GM18507 (cell line): ENCODE measurements around the gene TULP3.

ENCODE experiments used
- DNase-seq: peaks from one replicate; pipeline ENCODE4 v3.0.0; 2011; ENCODE audit warnings: low read depth; ENCODE audit not compliant: insufficient read length; ENCODE audit errors: extremely low spot score
- FAIRE-seq: peaks from 2 replicates; lab custom pipeline; 2011; peaks lifted over from hg19 to GRCh38; lab: Jason Lieb, UNC

TULP3 gene

GRCh38 chr12:2922329-2922728 lies 31.6 kb downstream of the TULP3 start:
- FAIRE-seq: no peak
- no peak for DNase-seq

- FAIRE-seq: no peak
Observed at GRCh38 chr12:2923057-2923456, 32.4 kb downstream of the TULP3 start.

DNA sequence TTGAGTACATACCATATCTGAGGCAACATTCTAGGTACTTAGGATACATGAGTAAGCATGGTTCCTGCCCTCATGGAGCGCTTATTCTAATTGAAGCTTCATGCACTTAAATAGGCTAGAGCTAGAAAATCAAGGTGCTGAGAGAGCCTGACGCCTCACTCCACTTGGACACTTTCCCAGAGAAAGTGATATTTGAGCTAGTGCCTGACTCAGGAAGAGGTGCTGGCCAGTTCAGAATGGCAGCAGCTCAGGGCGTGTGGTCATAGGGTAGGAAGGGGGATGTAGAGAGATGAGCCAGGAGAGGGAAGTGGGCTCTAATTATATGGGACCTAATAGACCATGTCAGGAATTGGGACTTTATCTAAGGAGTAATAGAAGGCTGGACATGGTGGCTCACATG lies 33.3 kb downstream of the TULP3 start:
- DNase-seq: no peak
- FAIRE-seq: no peak

More at GRCh38 chr12:2923057-2923456, 32.4 kb downstream of the TULP3 start:
- DNase-seq: no peak

DNA sequence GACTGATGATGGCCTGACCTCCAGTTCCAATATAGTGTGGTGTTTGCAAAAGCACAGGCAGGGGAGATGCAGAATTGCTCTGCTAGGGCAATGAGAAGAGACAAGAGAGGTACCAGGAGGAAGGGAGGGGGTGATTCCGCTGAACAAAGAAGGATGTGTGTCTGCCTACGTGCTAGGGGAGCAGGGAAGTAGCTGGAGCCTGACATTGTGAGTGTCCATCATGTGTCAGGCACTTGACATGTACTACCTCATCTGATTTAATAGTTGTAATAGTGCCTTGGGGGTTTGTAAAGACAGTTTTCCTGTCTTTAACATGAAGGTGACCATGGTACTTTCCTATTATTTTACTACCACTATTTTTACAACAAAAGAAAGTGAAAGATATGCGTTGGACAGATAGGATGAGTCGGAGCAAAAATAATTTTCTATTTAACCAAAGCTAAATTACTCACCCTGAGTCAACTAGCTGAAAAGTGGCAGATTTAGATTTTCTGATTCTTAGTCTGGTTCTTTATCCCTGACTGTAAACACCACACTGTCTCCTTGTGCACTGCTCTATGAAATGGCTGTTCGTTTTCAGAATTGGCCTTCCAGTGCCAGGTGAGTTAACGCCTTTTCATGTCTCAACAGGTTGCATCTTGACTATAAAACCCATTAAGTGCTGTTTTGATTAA lies 34.8 kb downstream of the TULP3 start:
- FAIRE-seq (no peak), DNase-seq (no peak)

DNA sequence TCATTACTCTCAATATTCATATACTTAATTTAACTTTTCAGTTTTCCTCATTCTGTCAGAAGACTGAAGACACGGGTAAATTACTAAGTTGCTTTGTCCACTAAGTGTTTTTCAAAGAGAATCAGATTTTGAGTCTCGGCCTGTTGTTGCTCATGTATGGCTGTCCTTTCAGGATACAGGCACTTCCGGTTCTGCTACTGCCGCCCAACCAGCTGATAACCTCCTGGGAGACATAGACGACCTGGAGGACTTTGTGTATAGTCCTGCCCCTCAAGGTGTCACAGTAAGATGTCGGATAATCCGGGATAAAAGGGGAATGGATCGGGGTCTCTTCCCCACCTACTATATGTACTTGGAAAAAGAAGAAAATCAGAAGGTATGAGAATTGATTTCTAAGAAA lies 40.2 kb downstream of the TULP3 start:
- FAIRE-seq (no peak), DNase-seq (no peak)

GRCh38 chr12:2933586-2933985 lies 42.9 kb downstream of the TULP3 start:
- FAIRE-seq (no peak), DNase-seq (no peak)

DNA sequence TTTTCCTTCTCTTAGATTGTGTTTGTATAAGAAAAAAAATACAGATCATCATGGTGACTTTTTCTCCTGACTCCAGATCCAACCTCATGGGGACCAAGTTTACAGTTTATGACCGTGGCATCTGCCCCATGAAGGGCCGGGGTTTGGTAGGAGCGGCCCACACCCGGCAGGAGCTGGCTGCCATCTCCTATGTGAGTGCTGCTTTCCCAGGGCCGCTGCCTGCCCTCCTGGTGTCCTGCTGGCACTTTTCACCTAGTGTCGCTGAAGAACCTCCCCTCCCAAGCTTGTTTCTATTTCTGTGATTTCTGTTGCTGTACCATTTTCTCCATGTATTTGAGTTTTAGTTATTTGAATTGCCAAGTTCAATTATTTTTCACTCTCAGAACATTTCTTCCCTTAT lies 43.7 kb downstream of the TULP3 start:
- no peak for FAIRE-seq

DNA sequence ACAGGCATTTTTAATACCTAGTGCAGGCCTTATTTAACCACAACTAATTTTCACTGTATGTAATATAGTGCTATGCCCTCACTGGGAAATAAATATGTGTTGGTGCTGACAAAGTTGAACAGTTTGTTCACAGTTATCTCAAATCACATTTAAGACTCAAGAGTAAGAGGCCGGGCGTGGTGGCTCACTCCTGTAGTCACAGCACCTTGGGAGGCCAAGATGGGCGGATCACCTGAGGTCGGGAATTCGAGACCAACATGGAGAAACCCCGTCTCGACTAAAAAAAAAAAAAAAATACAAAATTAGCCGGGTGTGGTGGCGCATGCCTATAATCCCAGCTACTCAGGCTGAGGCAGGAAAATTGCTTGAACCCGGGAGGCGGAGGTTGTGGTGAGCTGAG lies 45.6 kb downstream of the TULP3 start:
- DNase-seq (no peak), FAIRE-seq (no peak)

More for the DNA sequence above, 43.7 kb downstream of the TULP3 start:
- DNase-seq: no peak

GRCh38 chr12:2937500-2937899 lies 46.8 kb downstream of the TULP3 start:
- DNase-seq (no peak), FAIRE-seq (no peak)

DNA sequence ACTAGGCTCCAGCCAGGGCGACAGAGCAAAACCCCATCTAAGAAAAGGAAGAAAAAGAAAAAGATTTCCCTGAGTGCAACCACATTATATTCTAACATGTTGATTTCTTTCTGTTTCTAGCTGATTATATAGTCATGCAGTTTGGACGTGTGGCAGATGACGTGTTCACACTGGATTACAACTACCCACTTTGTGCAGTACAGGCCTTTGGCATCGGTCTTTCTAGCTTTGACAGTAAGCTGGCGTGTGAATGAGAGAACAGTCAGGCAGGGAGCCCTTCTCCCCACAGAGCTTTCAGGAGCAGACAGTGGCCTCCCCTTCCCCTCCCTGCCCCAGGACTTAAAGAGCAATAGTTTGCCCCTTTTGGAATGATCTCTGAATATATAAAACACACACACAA lies 48.5 kb downstream of the TULP3 start:
- DNase-seq: no peak
- no peak for FAIRE-seq

DNA sequence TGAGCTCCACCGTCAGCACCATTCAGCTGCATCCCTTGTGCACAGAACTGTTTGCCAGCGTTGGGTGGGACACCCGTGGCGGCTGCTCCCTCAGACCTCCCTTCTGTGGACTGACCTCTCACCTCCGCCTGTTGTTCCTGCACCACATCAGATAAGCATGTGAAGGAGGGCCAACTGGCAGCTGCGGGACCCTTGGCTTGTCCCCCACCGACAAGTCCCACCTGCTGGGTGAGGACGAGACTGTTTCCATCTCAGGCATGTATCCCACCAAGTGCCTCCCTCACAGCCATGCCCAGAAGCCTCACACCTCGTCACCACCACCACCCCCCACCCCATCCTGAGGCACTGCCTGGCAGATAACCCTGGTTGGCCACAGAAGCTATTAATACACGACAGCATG lies 49.9 kb downstream of the TULP3 start:
- DNase-seq: no peak
- no peak for FAIRE-seq

- DNase-seq (no peak), FAIRE-seq (no peak)
Observed at GRCh38 chr12:2941524-2941923, 50.8 kb downstream of the TULP3 start.

GRCh38 chr12:2944401-2945047 lies 53.8 kb downstream of the TULP3 start:
- FAIRE-seq (peak; percentile 62), DNase-seq (peak; percentile 29)

GRCh38 chr12:2949411-2949810 lies 58.7 kb downstream of the TULP3 start:
- DNase-seq (no peak), FAIRE-seq (no peak)

DNA sequence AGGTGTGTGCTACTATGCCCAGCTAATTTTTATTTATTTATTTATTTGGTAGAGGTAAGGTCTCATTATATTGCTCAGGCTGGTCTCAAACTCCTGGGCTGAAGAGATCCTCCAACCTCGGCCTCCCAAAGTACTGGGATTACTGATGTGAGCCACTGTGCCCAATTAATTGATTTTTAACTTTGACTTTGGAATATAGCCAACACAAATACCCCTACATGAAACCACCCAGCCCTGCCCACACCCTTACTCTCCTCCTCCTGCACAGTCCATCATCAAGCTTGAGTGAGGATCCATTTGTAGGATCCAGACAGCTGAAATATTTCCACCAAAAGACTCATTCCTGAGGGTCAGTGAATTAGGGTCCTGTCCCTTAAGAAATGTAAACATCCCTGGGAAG lies 65.2 kb downstream of the TULP3 start:
- no peak for DNase-seq
- FAIRE-seq: no peak

DNA sequence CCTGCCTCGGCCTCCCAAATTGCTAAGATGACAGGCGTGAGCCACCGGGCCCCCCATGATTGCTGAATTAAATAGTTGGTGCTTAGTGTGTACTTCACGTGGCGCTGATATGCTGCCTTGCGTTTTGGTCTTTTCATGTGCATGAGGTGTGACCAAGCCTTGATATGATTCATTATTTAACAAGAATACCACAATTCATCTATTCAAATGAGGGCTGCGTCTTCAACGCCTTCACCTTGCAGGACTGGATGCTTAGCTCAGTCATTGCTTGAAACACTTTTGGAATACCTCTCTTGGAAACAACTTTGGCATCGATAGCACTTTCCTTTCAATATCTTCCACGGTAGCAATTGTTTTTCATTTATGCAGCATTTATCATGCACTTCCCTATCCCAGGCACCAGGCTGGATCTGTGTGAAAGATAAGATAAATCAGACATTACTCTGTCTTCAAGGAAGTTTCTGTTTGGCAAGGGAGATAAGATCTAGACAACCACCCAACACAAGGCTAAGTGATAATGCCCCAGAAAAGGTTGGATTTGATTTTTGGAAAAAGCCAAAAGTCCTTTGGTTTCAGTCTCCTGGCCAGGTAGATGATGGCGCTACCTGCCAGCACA lies 67.2 kb downstream of the TULP3 start:
- DNase-seq: no peak
- FAIRE-seq: no peak

DNA sequence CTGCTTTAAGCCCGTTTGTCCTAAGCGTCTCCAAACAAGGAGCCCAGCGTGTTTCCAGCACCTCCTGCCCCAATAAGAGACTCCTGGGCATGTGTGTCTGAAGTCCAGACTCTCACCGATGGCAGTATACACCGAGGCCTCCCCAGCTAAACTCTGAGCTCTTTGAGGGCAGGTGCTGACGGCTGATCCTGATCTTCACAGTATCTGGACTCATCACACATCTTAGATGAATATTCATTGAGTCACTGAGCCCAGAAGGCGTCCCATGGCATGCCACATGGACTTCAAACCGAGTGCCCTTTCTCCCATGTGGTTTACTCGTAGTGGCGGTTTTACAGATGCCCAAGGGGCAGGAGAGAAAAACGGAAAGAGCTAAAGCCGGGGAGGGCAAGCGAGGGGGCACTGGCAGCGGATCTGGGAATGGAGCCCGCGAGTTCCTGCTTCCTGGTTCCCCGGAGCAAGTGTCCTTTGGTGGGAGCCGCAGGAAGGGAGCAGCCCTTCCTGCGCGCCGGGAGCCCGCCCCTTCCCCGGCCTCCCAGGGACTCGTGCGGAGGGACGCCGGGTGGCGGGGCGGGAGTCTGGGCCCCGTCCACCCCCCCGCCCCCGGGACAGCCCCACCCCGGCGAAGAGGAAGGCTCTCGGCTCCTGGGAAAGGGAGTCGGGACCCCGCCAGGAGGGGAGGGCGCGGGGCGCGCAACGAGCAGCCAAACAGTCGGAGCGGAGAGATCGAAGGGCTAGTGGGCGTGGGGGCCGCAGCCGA lies 67.9 kb downstream of the TULP3 start:
- FAIRE-seq (no peak), DNase-seq (no peak)

DNA sequence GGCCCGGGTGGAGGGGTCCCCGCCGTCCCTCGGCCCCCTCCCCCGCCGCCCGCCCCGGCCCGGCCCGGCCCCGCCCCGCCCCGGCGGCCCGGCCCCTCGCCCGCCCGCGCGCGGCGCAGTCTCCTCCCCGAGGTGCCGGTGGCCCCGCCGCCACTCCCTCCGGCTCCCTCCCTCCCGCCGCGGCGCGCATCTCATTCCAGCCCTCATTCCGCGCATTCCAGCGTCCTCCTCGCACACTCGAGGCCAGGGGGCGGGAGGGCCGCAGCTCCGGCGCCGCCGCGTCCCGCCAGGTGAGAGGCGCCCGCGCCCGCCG lies 68.5 kb downstream of the TULP3 start, which contains the start of gene TEAD4:
Gene TEAD4, plus strand, starts transcription at position 206 of the 313 bp plus-strand sequence.
- DNase-seq: no peak
- FAIRE-seq: no peak

DNA sequence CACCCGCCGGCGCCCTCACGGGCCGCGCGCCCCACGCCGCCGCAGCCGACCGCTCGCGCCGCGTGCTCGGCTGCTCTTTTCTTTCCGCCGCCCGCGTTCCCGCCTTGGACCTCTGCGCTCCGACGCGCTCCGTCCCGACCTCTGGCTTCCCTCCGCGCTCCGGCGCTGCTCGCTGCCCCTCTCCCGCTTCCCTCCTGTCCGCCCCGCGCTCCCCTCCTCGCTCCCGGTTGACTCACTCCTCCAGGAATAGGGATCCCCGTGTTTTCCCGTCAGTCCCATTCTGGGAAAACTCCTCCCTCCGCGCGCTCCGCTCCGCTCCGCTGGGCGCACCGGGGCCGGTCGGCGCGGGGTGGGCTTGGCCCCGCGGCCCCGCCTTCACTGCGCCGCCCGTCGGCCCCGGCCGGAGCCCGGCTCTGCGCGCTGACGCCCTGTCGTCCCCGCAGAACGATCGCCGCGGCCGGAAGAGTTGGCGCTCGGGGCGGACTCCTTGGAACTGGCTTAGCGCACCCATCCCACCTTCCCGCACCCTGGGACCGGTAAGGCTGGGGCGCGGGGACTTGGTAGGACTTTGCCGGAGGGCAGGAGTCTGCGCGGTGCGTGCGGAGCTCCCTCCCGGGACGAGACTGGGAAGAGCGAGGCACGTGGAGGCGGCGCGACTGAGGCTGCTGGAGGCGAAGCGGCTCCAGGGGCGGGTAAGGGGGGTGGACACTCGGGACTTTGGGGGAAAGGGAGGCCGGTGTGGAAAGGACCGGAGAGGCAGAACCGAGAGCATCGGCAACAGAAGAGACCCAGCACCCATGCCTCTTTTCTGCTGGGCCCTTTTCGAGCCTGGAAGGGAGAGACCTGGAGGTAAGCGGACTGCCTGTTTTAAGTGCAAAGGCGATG lies 69.1 kb downstream of the TULP3 start:
- DNase-seq (no peak), FAIRE-seq (no peak)
